Testis (tissue), 3 donors: ENCODE measurements around the gene SCYGR8. TPM values are rescaled to one million over a fixed set of nuclear protein-coding genes. Genes with fewer than 3 reads are reported as not detected.

Source experiments
- DNase-seq: peaks from one replicate; pipeline ENCODE4 v3.0.0-alpha.2; 2019
- H3K27ac ChIP-seq, 2 donors: fragments of 200-600 bp; sonication (generic); one replicate each; pipeline ENCODE4 v1.5.1; 2019
- H3K27me3 ChIP-seq: fragments of 200-600 bp; sonication (generic); one replicate; pipeline ENCODE4 v1.5.1; 2019
- H3K36me3 ChIP-seq: fragments of 200-600 bp; sonication (generic); one replicate; pipeline ENCODE4 v1.5.1; 2017; ENCODE audit warnings: low read depth; ENCODE audit errors: missing control alignments
- H3K4me1 ChIP-seq: fragments of 200-600 bp; sonication (generic); one replicate; pipeline ENCODE4 v1.5.1; 2019
- H3K4me3 ChIP-seq, 2 donors: fragments of 200-600 bp; sonication (generic); one replicate each; pipeline ENCODE4 v1.5.1; 2017 to 2019
- H3K9me3 ChIP-seq: fragments of 200-600 bp; sonication (generic); one replicate; pipeline ENCODE4 v1.5.1; 2017
- CTCF ChIP-seq, 3 experiments: fragments of 450-650 bp in 2 of 3; fragments of 200-600 bp in 1 of 3; sonication (generic) in 1 of 3; IDR thresholded peaks; one replicate each; pipeline ENCODE4 v1.5.1; 2016 to 2019; ENCODE audit warnings: antibody characterized with exemption in 3 of 3, mild to moderate bottlenecking in 2 of 3, moderate library complexity in 1 of 3
- POLR2A ChIP-seq: fragments of 450-650 bp; IDR thresholded peaks from one replicate; pipeline ENCODE4 v1.6.1; 2017; ENCODE audit warnings: antibody characterized with exemption, mild to moderate bottlenecking, moderate library complexity
- WGBS, 2 donors: methylation state at CpG; one replicate each; pipeline ENCODE4 v1.1.5; 2018; 5-methylcytosine and 5-hydroxymethylcytosine counted together
- intact Hi-C: fragments of 100-400 bp; cut with DNase I; formaldehyde crosslinking; loops from one replicate; pipeline ENCODE4 v1.15.1; 2023; ENCODE audit warnings: low total_unique reads
- polyA plus RNA-seq: library from polyadenylated mRNA; stranded (reverse); fragments of 350-450 nt; fragmentation: Illumina TruSeq; extraction: RNeasy Lipid Tissue Mini Kit (QIAGEN cat#74804); gene quantifications from one replicate; pipeline ENCODE4 v1.2.3, GENCODE V29; 2014; ENCODE audit warnings: low read depth, low replicate concordance; ENCODE audit not compliant: insufficient read depth
- total RNA-seq, 2 donors: library from RNA; depleted of rRNA; stranded (reverse); fragments of >200 nt; gene quantifications; one replicate each; pipeline ENCODE4 v1.2.3, GENCODE V29; 2016

The SCYGR8 gene
- total and polyA plus RNA-seq, 3 donors from 2014 or later: not detected

- intact Hi-C loops: no loop called here
- H3K27ac ChIP-seq: no peak overlapping the region
These were observed 20.7 kb downstream of the SCYGR8 start for GRCh38 chr2:227766373-227766883.

GRCh38 chr2:227767830-227768229 is 22.1 kb downstream of the SCYGR8 start:
- H3K36me3 ChIP-seq: no peaks in the 10 kb centered on the region
- DNase-seq: no peak
- TF ChIP-seq POLR2A (no peak), CTCF (IDR thresholded peaks at IDR 0.05) (no peak)
- no peaks in the 10 kb centered on the region for H3K4me1 ChIP-seq
- H3K4me3 ChIP-seq: peak overlapping the region; percentile 13 to 32
- H3K27ac ChIP-seq: no peak overlapping the region
- intact Hi-C loops: no loop called here
- no peaks in the 10 kb centered on the region for H3K27me3 ChIP-seq
- WGBS, 2 donors: 23 to 82% methylated on average over 9 to 22 of the region's 22 CpGs
- no peaks in the 10 kb centered on the region for H3K9me3 ChIP-seq

More at GRCh38 chr2:227766373-227766883, 20.7 kb downstream of the SCYGR8 start:
- H3K27me3 ChIP-seq: no peaks in the 10 kb centered on the region
- no peaks in the 10 kb centered on the region for H3K9me3 ChIP-seq
- peak; percentile 90 for DNase-seq
- no peaks in the 10 kb centered on the region for H3K4me1 ChIP-seq
- H3K4me3 ChIP-seq: no peak overlapping the region
- TF ChIP-seq CTCF (IDR thresholded peaks at IDR 0.05) (peak; percentile 77 to 85 (median 83)), POLR2A (no peak)
- no peaks in the 10 kb centered on the region for H3K36me3 ChIP-seq
- 33 to 35% methylated on average over 11 of the region's 11 CpGs for whole genome bisulfite sequencing, 2 donors

- no peak for DNase-seq
- WGBS, 2 donors: 85 to 87% methylated on average over 5 of the region's 5 CpGs
- intact Hi-C loops: no loop called here
- no peak for TF ChIP-seq POLR2A
- TF ChIP-seq CTCF (IDR thresholded peaks at IDR 0.05): no peak
- no peak overlapping the region for H3K27ac ChIP-seq
- H3K4me3 ChIP-seq: no peak overlapping the region
- no peaks in the 10 kb centered on the region for H3K36me3 ChIP-seq
- H3K9me3 ChIP-seq: no peaks in the 10 kb centered on the region
- no peaks in the 10 kb centered on the region for H3K4me1 ChIP-seq
- no peaks in the 10 kb centered on the region for H3K27me3 ChIP-seq
These were observed 26.5 kb downstream of the SCYGR8 start for GRCh38 chr2:227772197-227772661.

GRCh38 chr2:227772932-227773331 is 27.2 kb downstream of the SCYGR8 start:
- Histone ChIP-seq H3K36me3 (no peaks in the 10 kb centered on the region), H3K4me3 (no peak overlapping the region), H3K27ac (no peak overlapping the region), H3K27me3 (no peaks in the 10 kb centered on the region), H3K4me1 (no peaks in the 10 kb centered on the region), H3K9me3 (no peaks in the 10 kb centered on the region)
- TF ChIP-seq POLR2A (no peak), CTCF (IDR thresholded peaks at IDR 0.05) (no peak)
- 59 to 63% methylated on average over 2 of the region's 2 CpGs for WGBS, 2 donors
- DNase-seq: no peak
- intact Hi-C loops: no loop called here

- 39 to 50% methylated on average over 15 of the region's 15 CpGs for WGBS, 2 donors
- TF ChIP-seq POLR2A (no peak), CTCF (IDR thresholded peaks at IDR 0.05) (peak in 1 of 3 experiments; percentile 4)
These were observed 28.4 kb downstream of the SCYGR8 start for GRCh38 chr2:227774011-227774624.

More at GRCh38 chr2:227774011-227774624, 28.4 kb downstream of the SCYGR8 start:
- no peaks in the 10 kb centered on the region for H3K27me3 ChIP-seq
- no peaks in the 10 kb centered on the region for H3K36me3 ChIP-seq
- no peaks in the 10 kb centered on the region for H3K9me3 ChIP-seq
- no peaks in the 10 kb centered on the region for H3K4me1 ChIP-seq
- no peak overlapping the region for H3K4me3 ChIP-seq
- intact Hi-C loops: no loop called here
- DNase-seq: no peak
- no peak overlapping the region for H3K27ac ChIP-seq
